Mesothelial cell of epicardium (in vitro differentiated cells): ENCODE data around the gene METTL22. TPM values are rescaled to one million over a fixed set of nuclear protein-coding genes. Genes with fewer than 3 reads are reported as not detected.

Experiments
- DNase-seq, 2 experiments: peaks; one replicate each; pipeline ENCODE4 v3.0.0; 2021; ENCODE audit warnings: low spot score in 2 of 2; ENCODE audit not compliant: unreplicated experiment in 2 of 2
- H3K27ac Mint-ChIP-seq: 2 replicates; pipeline ENCODE4 v1.8.0; 2021; ENCODE audit warnings: mixed read lengths
- H3K27me3 Mint-ChIP-seq: 2 replicates; pipeline ENCODE4 v1.8.0; 2021; ENCODE audit warnings: low read depth, mixed read lengths
- H3K36me3 Mint-ChIP-seq: 2 replicates; pipeline ENCODE4 v1.8.0; 2021; ENCODE audit warnings: mixed read lengths
- H3K4me1 Mint-ChIP-seq: 2 replicates; pipeline ENCODE4 v1.8.0; 2021; ENCODE audit warnings: mixed read lengths
- H3K4me3 Mint-ChIP-seq: 2 replicates; pipeline ENCODE4 v1.8.0; 2021; ENCODE audit warnings: mild to moderate bottlenecking, moderate library complexity, mixed read lengths
- H3K9me3 Mint-ChIP-seq: 2 replicates; pipeline ENCODE4 v1.8.0; 2021; ENCODE audit warnings: mixed read lengths
- total RNA-seq: library from RNA; stranded (reverse); gene quantifications from 3 replicates; pipeline ENCODE4 v1.2.1, GENCODE V29; 2021
- TF ChIP-seq, protein P1 (sequence below): fragments of 200-600 bp; sonication (generic); IDR thresholded peaks from one replicate; pipeline ENCODE4 v1.5.0; 2021; ENCODE audit warnings: antibody characterized with exemption; ENCODE audit not compliant: unreplicated experiment

The METTL22 gene
- total RNA-seq, 1 donor from 2014 or later: 65.8 TPM

DNA sequence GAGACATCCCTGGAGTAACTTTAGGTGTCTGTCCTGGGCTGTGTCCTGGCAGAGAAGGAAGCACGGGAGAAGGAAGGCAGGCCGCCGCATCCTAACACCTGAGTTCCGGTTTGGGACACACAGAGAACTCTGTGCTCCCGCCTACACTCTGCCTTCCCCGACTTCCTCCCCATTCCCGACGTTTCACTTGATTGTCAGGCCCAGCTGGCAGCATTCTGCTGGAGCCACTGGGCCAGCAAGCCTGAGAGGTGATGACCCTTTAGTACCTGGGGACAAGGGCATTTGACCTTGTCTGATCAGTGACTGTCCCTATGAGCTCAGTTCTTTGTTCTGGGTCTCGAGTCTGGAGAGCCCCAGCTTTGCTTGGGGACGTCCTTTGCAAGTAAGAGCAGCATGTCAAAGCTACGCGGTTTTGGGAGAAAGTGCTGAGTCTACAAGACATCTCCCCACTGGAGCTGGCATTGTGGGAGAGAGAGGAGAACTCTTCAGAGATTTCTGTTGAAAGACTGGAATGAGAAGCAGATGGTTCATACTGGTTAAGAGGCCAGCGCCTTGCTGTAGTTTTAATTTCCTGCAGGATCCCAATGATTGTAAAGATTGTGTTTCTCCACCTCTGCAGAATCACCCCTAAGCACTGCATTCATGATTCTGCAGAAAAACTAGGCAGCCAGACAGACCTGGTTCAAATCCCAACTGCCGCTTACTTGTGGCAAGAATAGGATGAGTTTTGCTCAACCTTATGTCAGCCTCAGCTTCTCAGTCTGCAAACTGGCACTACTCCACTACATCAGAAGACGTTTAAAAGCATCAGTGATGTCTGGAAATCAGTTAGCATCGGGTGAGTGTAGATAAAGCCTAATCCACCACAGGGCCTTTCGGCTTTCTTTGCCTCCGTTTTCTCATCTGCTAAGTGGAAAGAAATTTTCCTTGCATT, 73.6 kb downstream of the METTL22 start:
- Mint-ChIP-seq H3K36me3 (peaks cover 12% of the 10 kb centered on the region), H3K9me3 (peaks cover 6% of the 10 kb centered on the region), H3K27me3 (no peaks in the 10 kb centered on the region), H3K27ac (no peak overlapping the region), H3K4me3 (no peak overlapping the region), H3K4me1 (no peaks in the 10 kb centered on the region)
- DNase-seq: no peak
- TF ChIP-seq, protein P1, sequence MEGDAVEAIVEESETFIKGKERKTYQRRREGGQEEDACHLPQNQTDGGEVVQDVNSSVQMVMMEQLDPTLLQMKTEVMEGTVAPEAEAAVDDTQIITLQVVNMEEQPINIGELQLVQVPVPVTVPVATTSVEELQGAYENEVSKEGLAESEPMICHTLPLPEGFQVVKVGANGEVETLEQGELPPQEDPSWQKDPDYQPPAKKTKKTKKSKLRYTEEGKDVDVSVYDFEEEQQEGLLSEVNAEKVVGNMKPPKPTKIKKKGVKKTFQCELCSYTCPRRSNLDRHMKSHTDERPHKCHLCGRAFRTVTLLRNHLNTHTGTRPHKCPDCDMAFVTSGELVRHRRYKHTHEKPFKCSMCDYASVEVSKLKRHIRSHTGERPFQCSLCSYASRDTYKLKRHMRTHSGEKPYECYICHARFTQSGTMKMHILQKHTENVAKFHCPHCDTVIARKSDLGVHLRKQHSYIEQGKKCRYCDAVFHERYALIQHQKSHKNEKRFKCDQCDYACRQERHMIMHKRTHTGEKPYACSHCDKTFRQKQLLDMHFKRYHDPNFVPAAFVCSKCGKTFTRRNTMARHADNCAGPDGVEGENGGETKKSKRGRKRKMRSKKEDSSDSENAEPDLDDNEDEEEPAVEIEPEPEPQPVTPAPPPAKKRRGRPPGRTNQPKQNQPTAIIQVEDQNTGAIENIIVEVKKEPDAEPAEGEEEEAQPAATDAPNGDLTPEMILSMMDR: no peak

DNA sequence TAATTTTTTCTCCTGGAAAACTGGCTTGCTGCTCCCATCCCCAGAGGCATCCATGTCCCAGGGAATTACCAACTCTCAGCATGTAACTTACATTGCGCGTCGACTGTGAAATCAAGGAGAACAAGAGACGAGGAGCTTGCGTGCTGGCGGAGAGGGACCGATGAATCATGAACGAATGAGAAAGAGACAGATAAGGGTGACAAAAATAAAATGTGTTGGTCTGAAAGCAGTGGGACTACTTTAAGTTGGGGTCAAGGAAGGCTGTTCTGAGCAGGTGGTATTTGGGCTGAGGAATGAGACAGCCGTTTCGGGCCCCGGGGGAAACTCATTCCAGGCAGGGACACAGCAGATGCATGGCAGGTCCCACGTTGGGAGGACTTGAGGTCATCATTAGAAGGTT, 75.4 kb downstream of the METTL22 start:
- TF ChIP-seq, protein P1: no peak
- H3K27me3 Mint-ChIP-seq: no peaks in the 10 kb centered on the region
- DNase-seq: no peak
- no peaks in the 10 kb centered on the region for H3K4me1 Mint-ChIP-seq
- peaks cover 5% of the 10 kb centered on the region for H3K36me3 Mint-ChIP-seq
- H3K9me3 Mint-ChIP-seq: no peaks in the 10 kb centered on the region
- no peak overlapping the region for H3K4me3 Mint-ChIP-seq
- H3K27ac Mint-ChIP-seq: no peak overlapping the region

DNA sequence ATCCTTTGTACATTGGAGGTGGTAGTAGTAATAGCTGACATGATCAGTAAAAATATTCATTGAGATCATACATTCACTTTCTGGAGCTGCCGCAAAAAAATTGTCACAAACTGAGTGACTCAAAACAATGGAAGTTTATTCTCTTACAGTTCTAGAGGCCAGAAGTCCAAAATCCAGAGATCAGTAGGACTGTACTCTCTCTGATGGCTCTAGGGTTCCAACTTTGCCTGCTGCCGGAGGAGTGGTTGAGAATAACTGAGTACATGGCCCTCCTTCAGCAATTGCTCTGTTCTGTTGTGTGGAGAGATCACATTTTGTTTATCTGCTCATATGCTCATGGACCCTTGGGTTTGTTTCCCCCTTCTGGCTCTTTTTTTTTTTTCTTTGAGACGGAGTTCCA, 76.5 kb downstream of the METTL22 start:
- no peak for DNase-seq
- Mint-ChIP-seq H3K9me3 (no peaks in the 10 kb centered on the region), H3K27me3 (no peaks in the 10 kb centered on the region), H3K4me3 (no peak overlapping the region), H3K27ac (no peak overlapping the region), H3K36me3 (peaks cover 5% of the 10 kb centered on the region), H3K4me1 (no peaks in the 10 kb centered on the region)
- TF ChIP-seq, protein P1: no peak

Other genes starting within 250 kb of the METTL22 start
- not detected in 3 replicates for gene TMEM114, start 31.2 kb upstream of the METTL22 start, total RNA-seq
- gene ABAT, start 52.9 kb downstream of the METTL22 start, total RNA-seq: 20.7 to 21.6 TPM (median 21.4 TPM) in 3 replicates
- gene TMEM186, start 175.9 kb downstream of the METTL22 start, total RNA-seq: 11.2 to 12.8 TPM (median 11.9 TPM) in 3 replicates
- gene PMM2, start 176.1 kb downstream of the METTL22 start, total RNA-seq: 41.3 to 41.7 TPM (median 41.4 TPM) in 3 replicates
- gene CARHSP1, start 247.3 kb downstream of the METTL22 start, total RNA-seq: 78.6 to 84.2 TPM (median 80.3 TPM) in 3 replicates